IMR-90 (cell line): ENCODE results near the gene SCYGR3.

Source experiments
- MXI1 ChIP-seq: IDR thresholded peaks from 2 replicates; pipeline ENCODE4 v1.6.1; 2012; ENCODE audit warnings: low read depth, mild to moderate bottlenecking, low read length, moderate library complexity, borderline replicate concordance
- POLR2A ChIP-seq: IDR thresholded peaks from 2 replicates; pipeline ENCODE4 v1.6.1; 2012; ENCODE audit warnings: mild to moderate bottlenecking, low read depth, low read length
- RAD21 ChIP-seq: IDR thresholded peaks from 2 replicates; pipeline ENCODE4 v1.6.1; 2012; ENCODE audit warnings: low read length, improper control_type of control experiment
- SMC3 ChIP-seq: fragments of 150-350 bp; IDR thresholded peaks from 2 replicates; pipeline ENCODE4 v1.6.1; 2016; ENCODE audit warnings: low read depth, mild to moderate bottlenecking, antibody characterized with exemption, low read length, moderate library complexity
- TF ChIP-seq, protein P1 (sequence below): conservative IDR thresholded peaks from 2 replicates; pipeline ENCODE4 v1.5.1; 2012; ENCODE audit warnings: mild to moderate bottlenecking, low read depth, low read length, improper control_type of control experiment
- TF ChIP-seq, protein P2 (sequence below): fragments of 150-350 bp; IDR thresholded peaks from 2 replicates; pipeline ENCODE4 v1.6.1; 2017; ENCODE audit warnings: mild to moderate bottlenecking, antibody characterized with exemption, low read length, low read depth

DNA sequence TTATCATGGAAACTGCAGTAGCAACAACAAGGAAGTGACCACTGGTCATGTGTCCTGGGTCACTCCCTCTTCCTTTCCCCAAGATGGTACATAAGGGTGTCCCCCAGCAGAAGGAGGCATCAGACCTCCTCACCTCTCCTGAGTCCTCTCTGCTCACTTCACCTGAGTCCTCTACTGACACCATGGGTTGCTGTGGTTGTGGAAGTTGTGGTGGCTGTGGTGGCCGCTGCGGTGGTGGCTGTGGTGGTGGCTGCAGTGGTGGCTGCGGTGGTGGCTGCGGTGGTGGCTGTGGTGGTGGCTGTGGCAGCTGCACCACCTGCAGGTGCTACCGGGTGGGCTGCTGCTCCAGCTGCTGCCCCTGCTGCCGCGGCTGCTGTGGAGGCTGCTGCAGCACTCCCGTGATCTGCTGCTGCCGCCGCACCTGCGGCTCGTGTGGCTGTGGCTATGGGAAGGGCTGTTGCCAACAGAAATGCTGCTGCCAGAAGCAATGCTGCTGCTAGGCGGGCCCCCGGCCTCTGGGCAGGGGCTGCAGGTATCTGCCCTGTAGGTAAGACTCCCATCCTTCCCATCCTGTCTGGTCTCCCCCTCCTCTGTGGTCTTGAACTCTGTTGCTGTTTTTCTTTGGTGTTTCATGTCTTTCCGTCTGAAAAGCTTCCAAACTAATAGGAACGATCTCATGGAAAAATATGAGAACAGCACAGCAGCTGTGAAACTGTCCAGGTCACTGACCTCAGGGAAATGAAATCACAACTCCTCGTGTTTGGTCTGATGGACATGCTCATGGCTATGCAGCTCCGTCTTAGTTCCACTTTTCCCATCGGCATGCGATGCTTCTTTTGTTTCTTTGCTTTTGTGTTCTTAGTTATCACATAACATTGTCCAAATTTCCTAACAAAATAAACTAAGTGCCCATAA, 2.9 kb upstream of the SCYGR3 start, which contains the start of gene SCYGR4:
- TF ChIP-seq, protein P1, sequence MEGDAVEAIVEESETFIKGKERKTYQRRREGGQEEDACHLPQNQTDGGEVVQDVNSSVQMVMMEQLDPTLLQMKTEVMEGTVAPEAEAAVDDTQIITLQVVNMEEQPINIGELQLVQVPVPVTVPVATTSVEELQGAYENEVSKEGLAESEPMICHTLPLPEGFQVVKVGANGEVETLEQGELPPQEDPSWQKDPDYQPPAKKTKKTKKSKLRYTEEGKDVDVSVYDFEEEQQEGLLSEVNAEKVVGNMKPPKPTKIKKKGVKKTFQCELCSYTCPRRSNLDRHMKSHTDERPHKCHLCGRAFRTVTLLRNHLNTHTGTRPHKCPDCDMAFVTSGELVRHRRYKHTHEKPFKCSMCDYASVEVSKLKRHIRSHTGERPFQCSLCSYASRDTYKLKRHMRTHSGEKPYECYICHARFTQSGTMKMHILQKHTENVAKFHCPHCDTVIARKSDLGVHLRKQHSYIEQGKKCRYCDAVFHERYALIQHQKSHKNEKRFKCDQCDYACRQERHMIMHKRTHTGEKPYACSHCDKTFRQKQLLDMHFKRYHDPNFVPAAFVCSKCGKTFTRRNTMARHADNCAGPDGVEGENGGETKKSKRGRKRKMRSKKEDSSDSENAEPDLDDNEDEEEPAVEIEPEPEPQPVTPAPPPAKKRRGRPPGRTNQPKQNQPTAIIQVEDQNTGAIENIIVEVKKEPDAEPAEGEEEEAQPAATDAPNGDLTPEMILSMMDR, result no peak
- no peak for TF ChIP-seq MXI1
- no peak for TF ChIP-seq SMC3
- TF ChIP-seq, protein P2, sequence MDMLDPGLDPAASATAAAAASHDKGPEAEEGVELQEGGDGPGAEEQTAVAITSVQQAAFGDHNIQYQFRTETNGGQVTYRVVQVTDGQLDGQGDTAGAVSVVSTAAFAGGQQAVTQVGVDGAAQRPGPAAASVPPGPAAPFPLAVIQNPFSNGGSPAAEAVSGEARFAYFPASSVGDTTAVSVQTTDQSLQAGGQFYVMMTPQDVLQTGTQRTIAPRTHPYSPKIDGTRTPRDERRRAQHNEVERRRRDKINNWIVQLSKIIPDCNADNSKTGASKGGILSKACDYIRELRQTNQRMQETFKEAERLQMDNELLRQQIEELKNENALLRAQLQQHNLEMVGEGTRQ, result no peak
- TF ChIP-seq POLR2A, result no peak
- TF ChIP-seq RAD21, result no peak
